GM21723 (cell line): ENCODE measurements around the gene TMOD1.
"Not testable (repeated sequence)": the region's sequence is repeated elsewhere in the genome, so short reads cannot be mapped to it uniquely, and the experiment has no call there.

Source experiments
- ATAC-seq: cut with Tn5 transposase; IDR thresholded peaks from one replicate; pipeline ENCODE4 v1.9.1; 2021; ENCODE audit warnings: mild to moderate bottlenecking, moderate library complexity; ENCODE audit not compliant: unreplicated experiment

The TMOD1 gene

DNA sequence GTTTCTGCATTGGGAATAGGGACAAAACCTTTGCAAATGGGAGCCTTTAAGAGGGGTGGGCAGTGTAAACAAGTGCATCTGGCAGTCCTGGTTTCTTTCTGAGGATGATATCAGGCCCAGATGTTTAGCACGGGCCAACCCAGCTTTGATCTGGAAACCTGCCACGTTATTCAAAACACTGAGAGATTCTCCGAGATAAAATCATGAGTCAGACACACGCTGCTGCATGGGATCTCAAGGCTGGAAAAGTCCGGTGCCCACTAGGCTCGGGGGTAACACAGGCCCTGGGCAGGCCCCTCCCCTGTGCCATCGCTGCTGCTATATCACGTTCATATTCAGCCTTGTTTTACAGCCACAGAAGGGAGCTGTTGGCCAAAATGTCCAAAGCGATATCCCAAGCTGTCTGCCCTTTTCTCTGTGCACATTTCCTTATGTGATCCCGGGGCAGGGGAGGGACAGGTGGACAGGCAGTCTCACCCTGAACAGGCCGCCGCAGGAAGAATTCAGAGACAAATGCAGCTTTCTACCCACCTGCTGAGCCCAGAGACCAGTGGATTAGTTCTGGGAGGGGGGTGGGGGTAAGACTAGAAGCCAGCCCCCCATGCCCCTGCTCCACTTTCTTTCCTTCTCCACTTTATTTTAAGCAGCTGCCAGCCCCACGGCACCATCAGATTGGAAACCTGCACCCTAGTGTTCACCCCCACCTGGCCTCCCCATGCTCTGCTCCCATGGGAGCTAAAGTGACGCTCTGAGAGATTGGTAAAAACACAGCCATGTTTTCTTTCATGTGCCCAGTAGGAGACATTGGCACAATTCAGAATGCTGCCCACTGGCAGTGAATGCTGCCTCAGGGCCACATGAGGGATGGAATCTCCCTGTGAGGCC is 63.1 kb downstream of the TMOD1 start:
- ATAC-seq, result no peak

DNA sequence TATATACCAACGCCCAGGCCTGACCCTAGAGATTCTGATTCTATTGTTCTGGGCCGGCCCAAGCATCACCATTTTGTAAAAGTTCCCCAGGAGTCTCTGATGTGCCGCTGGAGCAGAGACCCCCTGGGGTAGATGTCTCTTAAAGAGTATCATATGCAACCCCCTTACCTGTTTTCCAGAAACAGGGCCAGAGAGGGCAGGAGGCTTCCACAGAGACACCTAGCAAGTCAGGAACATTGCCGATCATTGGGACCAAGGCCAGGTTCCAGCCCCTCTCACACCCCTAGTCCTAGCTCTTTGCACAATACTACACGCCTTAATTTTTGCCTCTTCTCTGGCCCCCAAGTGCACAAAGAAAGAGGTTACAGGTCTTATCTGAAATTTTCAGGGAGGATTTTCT is 63.8 kb downstream of the TMOD1 start:
- no peak for ATAC-seq

DNA sequence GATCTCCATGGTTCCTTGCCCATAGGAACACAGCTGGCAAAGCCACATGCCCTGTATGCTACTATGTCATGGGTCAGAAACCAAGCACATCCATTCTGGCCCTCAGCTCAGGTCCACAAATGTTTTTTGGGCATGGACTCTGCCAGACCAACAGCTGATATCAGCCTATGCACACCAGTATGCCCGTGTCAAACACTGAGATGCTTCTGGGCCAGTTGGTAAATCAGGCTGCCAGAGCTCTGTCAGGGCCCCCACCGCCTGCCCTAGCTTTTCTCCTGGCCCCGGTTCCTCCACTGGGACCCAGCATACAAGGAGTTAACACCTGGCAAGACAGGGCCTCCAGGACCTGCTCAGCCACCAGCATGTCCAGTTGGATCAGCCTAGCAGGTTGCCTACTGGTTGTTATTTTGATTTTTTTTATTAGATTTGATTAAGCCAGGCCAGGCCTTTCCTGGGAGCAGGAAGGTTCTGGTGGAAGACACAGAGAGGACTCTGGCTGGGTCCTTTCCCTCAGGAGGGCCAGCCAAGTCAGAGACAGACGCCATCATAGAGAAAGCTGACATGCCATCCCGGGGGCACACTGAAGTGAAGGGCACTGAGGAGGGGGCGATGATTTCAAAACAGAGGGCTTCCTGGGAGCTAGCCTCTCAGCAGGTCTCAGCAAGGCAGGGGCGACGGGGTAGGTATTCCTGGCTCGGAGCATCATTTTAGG is 65.9 kb downstream of the TMOD1 start:
- no peak for ATAC-seq

DNA sequence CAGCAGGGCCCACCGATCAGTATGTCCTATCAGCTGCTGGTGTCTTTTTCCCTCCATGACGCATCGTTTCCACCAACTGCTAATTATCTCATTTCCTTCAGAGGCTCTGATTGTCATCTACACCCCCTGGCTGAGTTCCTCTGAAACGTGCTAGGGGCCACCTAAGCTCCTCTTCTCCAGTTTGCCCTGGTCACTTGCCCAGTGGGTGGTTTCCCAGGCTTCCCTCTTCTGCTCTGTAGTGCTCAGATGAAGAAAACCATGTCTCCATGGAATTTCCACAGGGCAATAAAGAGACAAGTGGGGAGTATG is 66.4 kb downstream of the TMOD1 start:
- ATAC-seq, result no peak

DNA sequence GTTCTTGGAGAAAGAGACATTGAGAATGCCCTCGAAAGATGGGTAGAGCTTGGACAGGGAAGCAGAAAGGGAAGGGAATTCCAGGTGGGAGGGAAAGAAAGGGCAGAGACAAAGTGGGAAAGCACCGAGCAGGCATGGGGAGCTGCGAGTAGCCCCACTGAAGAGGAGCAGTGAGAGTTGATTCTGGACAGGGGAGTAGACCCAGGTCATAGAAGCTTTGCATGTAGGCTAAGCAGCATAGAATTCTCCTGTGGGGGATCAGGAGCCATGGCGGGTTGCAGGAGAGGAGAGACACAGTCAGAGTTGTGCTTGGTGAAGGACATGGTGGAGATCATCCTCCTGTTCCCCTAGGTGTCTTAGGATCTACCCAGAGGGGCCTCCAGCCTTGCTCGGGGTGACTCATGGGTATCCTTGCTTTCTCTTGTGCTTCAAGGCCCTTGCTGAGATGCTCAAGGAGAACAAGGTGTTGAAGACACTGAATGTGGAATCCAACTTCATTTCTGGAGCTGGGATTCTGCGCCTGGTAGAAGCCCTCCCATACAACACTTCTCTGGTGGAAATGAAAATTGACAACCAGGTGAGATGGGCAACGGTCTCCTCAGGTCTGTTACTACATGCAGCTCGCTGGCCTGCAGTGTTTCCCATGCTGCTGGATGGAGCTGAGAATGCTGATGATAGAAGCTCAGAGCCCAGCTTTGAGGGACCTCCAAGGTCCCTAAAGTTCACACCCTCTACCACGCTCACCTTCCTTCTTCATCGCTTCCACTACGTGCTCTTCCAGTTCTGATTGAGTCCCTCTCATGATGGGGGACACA is 67.2 kb downstream of the TMOD1 start:
- ATAC-seq, result no peak

DNA sequence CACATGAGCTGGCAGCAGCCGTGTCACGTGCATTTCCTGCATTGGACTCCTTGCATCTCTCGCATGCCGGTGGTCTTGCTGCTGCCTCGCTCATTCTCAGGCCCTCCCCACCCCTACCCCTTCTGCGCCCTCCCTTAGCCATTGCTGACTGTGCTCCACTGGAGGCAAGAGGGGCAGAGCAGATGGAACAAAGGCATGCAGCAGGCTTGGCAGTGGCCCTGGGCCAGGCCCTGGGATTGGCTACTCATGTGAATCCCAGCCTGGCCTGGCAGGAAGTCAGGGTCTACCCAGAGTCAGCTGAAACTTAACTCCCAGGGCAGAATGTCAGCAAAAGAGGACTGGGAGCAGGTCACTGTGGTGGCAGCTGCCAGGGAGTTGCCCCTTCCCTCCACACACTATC is 69.4 kb downstream of the TMOD1 start:
- no peak for ATAC-seq

DNA sequence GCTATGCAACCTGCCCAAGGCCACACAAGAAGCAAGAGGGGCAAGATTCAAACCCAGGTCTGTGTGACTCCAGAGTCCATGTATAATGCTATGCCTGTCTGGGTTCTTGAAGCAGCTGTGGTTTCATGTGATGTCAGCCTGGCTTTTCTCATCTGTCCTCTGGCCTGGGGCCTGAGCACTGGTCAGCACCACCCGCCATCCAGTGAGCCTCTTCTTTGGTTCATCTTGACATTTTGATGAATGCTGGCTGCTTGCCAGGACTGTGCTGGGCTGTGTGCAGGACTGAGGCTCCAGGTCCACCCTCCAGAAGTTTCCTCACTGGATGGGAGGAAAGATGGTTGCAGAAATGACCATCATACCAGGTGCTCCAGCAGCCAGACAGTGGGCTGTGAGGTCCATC is 70.2 kb downstream of the TMOD1 start:
- ATAC-seq, result no peak

DNA sequence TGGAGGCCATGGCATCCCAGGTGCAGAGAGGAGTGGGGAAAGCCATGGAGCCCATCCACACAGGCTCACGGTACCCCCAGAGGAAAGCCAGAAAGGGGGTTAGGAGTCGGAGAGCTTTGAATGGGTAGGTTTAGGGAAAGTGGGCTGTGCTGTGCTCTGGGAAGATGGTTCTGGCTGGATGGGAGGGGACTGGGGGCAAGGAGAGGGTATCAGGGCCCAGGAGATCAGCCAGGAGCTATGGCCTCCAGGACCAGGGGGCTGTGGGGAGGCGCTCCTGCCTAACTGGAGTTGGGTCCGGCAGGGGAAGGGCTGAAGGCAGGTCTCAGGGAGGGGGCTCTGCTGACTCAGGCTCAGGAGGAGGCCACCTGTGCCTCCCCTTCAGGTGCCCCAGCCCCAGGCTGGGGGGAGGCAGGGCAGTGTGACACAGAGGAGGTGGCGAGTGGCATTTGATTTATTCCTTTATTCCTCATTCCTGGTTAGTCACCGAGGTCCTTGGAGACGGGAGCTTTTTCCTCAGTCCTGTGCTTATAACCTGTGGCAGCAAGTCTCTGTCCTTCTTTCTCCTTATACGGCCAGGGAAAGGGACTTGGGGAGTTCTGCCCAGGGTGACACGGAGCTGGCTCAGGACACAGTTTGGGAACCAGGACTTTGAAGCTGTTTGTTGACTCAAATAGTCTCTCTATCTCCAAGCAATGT is 70.9 kb downstream of the TMOD1 start:
- no peak for ATAC-seq

DNA sequence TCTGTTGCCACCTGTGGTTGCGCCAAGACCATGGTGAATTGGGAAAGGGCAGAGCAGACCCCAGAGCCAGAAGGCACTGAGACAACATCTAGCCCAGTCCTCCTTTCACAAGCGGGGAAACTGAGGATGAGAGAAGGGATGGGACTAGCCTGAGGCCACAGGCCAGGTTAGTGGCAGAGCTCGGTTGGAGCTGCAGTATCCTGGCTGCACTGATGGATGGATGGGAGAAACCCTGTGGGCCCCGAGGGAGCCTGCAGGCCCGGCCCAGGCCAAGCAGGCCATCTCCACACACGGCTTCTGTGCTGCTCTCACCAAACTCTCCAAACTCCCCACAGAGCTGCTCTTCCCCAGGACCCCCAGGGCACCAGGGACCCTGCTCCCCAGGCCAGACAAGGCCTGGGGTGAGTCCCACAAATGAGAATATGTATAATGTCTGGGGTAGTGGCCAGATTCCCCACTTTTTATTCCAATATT is 71.5 kb downstream of the TMOD1 start:
- ATAC-seq, result no peak

DNA sequence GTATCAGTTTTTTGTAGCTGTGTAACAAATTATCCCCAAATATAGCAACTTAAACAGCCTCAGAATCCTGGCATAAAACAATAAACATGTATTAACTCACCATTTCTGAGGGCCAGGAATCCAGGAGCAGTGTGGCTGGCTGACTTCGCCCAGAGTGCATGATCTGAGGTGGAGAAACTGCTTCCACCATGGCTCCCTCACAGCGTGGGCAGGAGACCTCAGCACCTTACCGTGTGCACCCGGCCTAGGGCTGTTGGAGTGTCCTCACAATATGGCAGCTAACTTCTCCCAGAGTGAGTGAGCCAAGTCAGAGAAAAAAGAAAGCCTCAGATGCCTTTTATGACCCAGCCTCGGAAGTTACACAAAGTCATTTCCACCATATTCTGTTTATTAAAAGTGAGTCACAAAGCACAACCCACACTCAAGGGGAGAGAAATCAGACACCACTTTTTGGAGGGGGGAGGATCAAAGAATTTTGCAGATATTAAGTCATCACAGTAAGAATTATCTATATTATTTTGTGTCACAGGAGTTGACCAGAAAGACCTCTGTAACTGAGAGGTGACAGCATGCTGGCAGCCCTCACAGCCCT is 72.1 kb downstream of the TMOD1 start:
- ATAC-seq, result no peak

DNA sequence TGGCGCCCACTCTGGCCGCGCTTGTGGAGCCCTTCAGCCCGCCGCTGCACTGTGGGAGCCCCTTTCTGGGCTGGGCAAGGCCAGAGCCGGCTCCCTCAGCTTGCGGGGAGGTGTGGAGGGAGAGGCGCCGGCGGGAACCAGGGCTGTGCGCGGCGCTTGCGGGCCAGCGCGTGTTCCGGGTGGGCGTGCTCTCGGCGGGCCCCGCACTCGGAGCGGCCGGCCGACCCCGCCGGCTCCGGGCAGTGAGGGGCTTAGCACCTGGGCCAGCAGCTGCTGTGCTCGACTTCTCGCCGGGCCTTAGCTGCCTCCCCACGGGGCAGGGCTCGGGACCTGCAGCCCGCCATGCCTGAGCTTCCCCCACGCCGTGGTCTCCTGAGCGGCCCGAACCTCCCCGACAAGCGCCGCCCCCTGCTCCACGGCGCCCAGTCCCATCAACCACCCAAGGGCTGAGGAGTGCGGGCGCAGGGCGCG is 72.7 kb downstream of the TMOD1 start:
- ATAC-seq, result not testable (repeated sequence)

DNA sequence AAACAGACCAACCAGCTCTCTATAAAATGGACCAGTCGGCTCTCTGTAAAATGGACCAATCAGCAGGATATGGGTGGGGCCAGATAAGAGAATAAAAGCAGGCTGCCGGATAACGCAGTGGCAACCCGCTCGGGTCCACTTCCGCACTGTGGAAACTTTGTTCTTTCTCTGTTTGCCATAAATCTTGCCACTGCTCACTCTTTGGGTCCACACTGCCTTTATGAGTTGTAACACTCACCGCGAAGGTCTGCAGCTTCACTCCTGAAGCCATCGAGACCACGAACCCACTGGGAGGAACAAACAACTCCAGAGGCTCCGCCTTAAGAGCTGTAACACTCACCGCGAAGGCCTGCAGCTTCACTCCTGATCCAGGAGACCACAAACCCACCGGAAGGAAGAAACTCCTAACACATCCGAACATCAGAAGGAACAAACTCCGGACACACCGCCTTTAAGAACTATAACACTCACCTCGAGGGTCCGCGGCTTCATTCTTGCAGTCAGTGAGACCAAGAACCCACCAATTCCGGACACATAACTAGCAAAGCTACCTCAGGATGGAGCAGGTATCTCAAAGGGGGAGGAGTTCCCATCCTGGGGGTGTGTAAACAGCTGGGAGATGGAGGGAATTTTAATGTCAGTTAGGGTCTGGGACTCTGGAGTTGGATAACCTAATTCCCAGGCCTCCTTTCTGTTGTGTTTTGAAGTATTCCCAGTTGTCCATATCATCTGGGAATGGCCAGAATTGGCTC is 73.6 kb downstream of the TMOD1 start:
- not testable (repeated sequence) for ATAC-seq

DNA sequence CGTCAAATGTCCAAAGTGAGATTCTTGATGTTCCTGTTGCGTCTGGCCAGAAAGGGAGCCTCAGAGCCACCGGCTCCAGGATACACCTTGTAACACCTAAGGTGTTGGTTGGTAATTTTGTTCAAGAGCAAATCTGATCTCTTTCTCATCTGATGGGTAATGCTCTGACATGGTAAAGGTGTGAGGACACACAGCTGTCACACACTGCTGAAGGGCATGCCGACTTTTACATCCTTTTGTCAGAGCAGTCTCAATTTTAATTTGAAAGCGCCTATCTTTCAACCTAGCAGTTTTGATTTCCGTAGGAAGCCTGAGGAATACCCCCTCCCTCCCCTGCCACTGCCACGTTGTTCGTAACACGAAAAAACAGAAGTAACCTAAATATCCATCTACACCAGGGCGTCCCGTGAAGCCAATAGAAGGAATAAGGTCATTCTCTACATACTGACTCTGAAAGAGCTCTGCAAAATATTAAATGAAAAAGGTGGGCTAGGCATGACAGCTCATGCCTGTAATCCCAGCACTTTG is 74.3 kb downstream of the TMOD1 start:
- no peak for ATAC-seq

DNA sequence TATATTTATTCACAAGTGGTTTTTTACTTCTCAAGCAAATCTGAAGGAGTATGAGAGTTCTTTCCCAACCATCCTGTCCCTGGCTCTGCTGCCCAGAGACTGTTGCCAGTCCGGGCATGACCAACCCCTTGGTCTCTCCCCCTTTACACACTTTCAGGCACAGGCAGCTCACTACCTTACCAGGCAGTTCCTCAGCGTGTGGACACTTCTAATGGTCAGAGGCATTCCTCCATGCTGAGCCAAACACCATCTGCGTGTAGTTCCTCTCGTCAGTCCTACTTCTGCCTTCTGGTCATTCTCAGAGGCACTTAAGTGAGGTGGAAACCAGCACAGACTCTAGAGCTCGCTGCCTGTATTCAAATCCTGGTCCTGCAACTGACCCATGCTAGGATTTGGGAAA is 75.6 kb downstream of the TMOD1 start:
- no peak for ATAC-seq

DNA sequence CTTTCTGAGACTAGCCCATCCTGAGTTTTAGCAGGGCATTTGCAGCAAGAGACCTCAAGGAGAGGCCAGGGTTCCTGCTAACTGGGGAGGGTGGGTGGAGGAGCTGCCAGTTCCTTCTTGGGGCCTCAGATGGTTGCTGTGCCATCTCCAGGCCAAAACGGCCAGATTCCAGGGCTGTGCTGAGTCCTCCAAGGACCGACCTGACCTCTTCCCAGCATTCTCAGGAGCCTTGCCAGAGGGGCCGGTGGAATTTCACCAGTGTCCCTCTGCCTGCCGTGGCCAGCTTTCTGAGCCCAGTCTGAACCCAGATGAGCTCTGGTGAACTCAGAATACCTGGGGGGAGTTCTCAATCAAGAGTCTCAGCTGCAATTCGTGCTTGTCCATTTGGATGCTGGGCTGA is 77.4 kb downstream of the TMOD1 start:
- no peak for ATAC-seq

DNA sequence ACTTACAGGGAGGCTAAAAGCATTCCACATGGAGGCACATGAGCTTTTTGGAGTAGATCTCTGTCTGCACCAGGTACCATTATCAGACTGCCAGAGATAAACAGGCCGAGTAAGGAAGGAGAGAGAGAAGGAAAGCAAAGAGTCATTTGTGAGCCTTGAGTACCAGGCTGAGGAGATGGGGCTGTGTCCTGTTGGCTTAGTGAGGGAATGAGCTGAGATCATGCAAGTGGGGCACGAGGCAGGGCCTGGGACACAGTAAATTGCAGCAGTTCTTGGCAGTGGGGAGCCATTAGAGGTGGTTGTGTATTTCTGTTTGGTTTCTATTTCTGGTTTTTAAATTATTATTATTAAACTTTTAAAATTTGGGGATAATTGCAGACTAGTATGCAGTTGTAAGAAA is 78.4 kb downstream of the TMOD1 start:
- no peak for ATAC-seq

DNA sequence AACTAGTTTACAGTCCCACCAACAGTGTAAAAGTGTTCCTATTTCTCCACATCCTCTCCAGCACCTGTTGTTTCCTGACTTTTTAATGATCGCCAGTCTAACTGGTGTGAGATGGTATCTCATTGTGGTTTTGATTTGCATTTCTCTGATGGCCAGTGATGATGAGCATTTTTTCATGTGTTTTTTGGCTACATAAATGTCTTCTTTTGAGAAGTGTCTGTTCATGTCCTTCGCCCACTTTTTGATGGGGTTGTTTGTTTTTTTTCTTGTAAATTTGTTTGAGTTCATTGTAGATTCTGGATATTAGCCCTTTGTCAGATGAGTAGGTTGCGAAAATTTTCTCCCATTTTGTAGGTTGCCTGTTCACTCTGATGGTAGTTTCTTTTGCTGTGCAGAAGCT is 80.1 kb downstream of the TMOD1 start:
- ATAC-seq, result not testable (repeated sequence)

DNA sequence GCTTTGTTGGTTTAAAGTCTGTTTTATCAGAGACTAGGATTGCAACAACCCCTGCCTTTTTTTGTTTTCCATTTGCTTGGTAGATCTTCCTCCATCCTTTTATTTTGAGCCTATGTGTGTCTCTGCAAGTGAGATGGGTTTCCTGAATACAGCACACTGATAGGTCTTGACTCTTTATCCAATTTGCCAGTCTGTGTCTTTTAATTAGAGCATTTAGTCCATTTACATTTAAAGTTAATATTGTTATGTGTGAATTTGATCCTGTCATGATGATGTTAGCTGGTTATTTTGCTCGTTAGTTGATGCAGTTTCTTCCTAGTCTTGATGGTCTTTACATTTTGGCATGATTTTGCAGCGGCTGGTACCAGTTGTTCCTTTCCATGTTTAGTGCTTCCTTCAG is 83.3 kb downstream of the TMOD1 start:
- not testable (repeated sequence) for ATAC-seq

DNA sequence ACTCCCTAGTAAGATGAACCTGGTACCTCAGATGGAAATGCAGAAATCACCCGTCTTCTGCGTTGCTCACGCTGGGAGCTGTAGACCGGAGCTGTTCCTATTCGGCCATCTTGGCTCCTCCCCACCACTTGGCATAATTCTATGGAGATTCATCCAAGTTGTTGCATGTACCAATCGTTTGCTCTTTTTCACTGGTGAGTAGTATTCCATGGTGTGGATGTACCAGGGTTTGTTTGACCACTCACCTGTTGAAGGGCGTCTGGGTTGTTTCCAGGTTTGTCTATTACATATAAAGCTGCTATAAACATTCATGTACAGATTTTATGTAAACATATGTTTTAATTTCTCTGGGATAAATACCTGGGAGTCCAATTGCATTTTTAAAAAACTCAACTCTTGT is 85.4 kb downstream of the TMOD1 start:
- ATAC-seq, result not testable (repeated sequence)
